ENCODE data around the gene DUS1L.

DUS1L gene

DNA sequence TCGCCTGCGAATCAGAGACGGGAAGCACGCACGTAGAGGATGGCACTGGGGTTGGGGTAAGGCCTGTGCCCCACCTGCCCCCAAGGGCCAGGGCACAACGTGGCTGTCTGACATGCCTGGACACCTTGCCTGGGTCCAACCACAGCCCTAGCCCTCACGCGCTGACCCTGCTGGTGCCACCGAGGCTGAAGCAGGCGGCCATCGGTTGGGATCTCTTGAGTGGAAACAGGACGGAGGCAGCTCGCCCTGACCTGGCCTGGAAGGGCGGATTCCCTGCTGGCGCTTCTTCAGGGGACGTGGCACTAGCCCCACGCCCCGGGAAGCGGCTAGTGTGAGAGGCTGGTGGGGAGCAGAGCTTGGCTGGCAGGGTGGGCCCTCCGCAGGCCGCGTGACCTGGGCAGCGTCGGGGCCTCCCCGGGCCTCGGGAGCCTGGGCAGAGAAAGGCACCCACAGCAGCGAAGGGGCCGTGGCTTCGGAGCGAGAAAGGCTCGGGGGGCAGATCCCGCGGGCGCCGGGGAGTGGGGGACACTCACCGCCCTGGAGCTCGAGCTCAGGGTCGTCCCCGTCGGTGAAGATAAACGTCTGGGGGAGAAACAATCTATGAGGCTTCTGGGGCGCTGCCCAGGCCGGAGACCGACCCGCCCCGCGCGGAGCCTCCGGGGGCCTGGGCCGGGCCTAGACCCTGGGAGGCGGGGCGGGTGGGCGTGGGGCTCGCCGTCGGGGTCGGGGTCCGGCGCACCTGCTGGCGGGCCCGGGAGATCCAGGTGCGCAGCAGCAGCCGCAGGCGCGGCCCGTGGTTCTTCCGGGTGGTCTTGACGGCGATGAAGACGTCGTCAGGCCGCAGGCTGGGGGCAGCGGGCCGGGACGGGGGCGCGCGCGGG lies 14.6 kb downstream of the DUS1L start:
- DNase-seq (ENCODE audit: low read depth in 1 of 2, low spot score in 1 of 2) = no peak
- in situ Hi-C loops (cut with HindIII; ENCODE audit: low pct_unique_long_range_greater_than_20kb, low sequenced_read_pairs) = no loop called here

DNA sequence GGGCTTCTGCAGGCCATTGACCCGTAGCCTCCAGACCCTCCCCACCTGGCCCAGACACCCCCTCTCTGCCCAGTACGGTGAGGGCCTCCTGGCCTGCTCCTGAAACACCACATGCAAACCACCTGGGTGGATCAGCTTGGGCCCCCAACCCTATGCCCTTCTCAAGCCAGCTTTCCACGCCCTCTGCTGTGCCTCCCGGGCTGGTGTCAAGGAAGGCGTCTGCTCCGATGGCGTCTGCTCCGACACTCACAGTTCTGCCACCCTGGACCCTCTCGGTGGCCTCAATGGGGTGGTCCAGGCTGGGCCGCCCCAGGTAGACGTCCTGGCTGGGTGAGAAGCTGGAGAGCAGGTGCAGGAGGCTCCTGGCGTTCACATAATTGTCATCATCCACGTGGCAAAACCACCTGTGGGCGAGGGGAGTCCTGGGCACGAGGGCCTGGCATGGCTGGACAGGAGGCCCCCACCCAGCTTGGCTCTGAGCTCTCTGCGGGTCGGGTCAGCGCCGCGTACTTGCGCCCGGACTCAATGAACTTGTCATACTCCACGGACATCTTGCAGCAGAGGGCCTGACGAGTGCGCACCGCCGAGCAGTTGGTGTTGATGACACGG lies 15.3 kb downstream of the DUS1L start:
- no peak for DNase-seq (ENCODE audit: low read depth in 1 of 2, low spot score in 1 of 2)
- TF ChIP-seq JUND (IDR thresholded peaks at IDR 0.05; ENCODE audit: low read depth) = no peak
- in situ Hi-C loops (cut with HindIII; ENCODE audit: low pct_unique_long_range_greater_than_20kb, low sequenced_read_pairs) = no loop called here

More for the DNA sequence above, 14.6 kb downstream of the DUS1L start:
- no peak for TF ChIP-seq JUND (IDR thresholded peaks at IDR 0.05; ENCODE audit: low read depth)

DNA sequence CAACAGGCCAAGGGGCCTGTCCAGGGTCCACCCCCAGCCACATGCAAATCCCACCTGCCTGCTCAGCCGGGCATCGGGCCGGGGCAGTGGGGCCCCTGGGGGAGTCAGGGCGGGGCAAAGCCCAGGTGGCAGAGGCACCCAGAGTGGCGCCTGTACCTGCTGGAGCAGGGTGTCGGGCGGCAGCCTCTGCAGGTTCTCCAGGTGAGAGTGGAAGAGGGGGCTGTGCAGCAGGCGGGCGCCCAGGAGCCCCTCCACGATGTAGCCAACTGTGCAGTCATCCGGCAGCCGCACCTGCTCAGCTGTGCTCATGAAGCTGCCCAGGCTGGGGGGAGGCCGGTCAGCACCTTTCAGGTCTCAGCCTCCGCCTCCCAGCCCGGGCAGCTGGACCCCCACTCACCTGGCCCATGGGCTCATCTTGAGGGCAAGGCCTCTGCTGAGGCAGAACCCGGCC lies 16.1 kb downstream of the DUS1L start:
- TF ChIP-seq JUND (IDR thresholded peaks at IDR 0.05; ENCODE audit: low read depth) = no peak
- in situ Hi-C loops (cut with HindIII; ENCODE audit: low pct_unique_long_range_greater_than_20kb, low sequenced_read_pairs) = no loop called here

DNA sequence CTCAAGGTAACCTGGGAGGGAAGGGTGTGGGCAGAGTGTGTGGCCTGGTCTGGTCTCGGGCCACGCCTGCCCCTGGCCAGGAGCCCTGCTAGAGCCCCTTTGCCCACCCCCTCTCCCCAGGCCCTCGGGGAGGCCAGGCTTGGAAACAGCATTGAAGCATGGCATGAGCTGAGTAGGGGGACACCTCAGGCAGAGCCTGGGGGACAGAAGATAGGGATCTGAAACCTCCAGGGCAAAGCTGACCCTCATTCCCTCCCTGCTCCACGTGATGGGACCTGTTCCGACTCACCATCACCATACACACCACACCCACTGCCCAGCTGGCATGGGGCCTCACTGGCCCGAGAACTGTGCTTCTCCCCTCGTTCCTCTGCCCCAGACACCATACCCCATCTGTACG lies 16.5 kb downstream of the DUS1L start:
- in situ Hi-C loops (cut with HindIII; ENCODE audit: low pct_unique_long_range_greater_than_20kb, low sequenced_read_pairs) = no loop called here
- no peak for DNase-seq (ENCODE audit: low read depth in 1 of 2, low spot score in 1 of 2)
- TF ChIP-seq JUND (IDR thresholded peaks at IDR 0.05; ENCODE audit: low read depth) = no peak

More for the DNA sequence above, 16.1 kb downstream of the DUS1L start:
- no peak for DNase-seq (ENCODE audit: low read depth in 1 of 2, low spot score in 1 of 2)

DNA sequence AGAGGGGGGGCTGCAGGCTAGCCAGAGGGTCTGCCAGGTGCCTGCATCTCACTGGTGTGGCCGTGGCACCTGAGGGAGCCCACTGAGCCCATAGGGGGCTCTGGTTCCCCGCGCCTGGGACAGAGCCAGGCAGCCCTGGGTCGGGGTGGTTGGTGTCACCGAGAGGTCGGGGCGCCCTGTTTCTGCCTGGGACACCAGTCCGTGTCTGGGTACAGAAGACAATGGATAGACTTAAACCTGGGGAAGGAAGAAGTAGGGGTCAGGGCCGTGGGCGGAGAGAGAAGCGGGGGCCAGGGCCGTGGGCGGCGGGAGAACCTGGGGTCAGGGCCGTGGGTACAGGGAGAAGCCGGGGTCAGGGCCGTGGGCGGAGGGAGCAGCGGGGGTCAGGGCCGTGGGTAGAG lies 17.0 kb downstream of the DUS1L start:
- in situ Hi-C loops (cut with HindIII; ENCODE audit: low pct_unique_long_range_greater_than_20kb, low sequenced_read_pairs) = no loop called here
- TF ChIP-seq JUND (IDR thresholded peaks at IDR 0.05; ENCODE audit: low read depth) = no peak
- no peak for DNase-seq (ENCODE audit: low read depth in 1 of 2, low spot score in 1 of 2)

DNA sequence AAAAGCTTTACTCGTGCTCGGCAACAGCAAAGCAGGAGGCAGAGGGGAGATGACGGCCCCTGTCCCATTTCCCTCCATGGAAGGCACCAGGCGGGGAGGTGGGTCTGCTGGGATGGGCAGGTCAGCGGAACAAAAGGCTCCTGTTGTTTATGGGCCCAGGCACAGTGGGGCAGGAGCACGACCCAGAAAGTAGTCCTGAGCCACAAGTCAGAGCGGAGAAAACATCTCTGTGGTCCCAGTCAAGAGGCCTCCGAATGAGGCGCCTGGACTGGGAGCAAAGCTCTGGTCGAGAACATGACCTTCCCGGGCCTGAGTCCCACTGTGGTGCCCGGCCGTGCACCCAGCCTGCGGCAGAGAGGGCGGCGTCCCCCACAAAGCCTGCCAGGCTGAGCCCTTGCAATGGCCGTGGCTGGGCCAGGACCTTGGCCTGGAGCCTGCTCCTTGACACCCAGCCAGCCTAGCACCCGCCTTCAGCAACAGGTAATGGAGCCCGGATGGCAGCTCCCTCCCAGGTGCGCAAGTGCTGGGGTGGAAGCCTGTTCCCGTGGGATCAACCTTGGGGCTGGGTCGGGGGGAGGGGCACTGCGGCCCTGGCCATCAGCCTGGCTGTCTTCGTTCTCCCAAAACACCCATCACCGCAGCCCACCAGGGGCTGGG lies 17.6 kb downstream of the DUS1L start:
- in situ Hi-C loops (cut with HindIII; ENCODE audit: low pct_unique_long_range_greater_than_20kb, low sequenced_read_pairs) = no loop called here
- no peak for TF ChIP-seq JUND (IDR thresholded peaks at IDR 0.05; ENCODE audit: low read depth)
- DNase-seq (ENCODE audit: low read depth in 1 of 2, low spot score in 1 of 2) = no peak

DNA sequence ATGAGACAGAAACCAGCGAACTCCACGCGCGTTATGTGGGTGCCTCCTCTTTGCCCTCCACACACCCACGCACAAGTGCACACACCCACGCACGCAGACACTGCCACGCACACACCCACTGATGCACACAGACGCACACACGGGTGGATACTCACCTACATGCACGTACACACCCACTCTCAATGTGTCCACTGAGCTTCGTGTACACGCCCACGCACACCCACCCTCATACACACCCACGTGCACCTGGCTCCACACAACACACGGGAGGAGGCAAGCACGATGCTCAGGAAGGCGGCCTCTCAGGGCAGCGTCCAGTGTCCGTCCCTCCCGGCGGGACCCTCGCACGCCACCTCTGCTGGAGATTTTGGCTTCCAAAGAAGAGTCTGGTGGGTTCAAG lies 18.2 kb downstream of the DUS1L start:
- in situ Hi-C loops (cut with HindIII; ENCODE audit: low pct_unique_long_range_greater_than_20kb, low sequenced_read_pairs) = no loop called here
- TF ChIP-seq JUND (IDR thresholded peaks at IDR 0.05; ENCODE audit: low read depth) = no peak

DNA sequence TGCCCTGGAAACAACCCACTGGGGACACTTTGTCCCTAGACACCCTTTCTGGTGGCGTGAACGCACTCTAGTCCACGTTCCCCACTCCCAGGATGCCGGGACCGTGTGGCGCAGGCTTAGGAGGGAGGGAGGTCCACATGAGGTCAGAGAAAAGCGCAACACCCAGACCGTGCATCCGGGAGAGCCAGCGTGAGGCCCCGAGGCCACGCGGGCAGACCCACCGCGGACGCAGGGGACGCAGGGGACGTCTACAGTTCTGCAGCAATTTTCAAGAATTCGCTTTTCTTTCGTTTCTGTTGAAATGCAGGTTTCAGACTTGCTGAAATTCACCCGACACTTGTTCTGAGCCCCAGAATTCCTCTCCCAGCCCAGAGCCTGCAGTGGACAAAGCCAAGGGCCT lies 18.7 kb downstream of the DUS1L start:
- TF ChIP-seq JUND (IDR thresholded peaks at IDR 0.05; ENCODE audit: low read depth) = no peak
- DNase-seq (ENCODE audit: low read depth in 1 of 2, low spot score in 1 of 2) = no peak
- in situ Hi-C loops (cut with HindIII; ENCODE audit: low pct_unique_long_range_greater_than_20kb, low sequenced_read_pairs) = no loop called here

More for the DNA sequence above, 18.2 kb downstream of the DUS1L start:
- no peak for DNase-seq (ENCODE audit: low read depth in 1 of 2, low spot score in 1 of 2)

DNA sequence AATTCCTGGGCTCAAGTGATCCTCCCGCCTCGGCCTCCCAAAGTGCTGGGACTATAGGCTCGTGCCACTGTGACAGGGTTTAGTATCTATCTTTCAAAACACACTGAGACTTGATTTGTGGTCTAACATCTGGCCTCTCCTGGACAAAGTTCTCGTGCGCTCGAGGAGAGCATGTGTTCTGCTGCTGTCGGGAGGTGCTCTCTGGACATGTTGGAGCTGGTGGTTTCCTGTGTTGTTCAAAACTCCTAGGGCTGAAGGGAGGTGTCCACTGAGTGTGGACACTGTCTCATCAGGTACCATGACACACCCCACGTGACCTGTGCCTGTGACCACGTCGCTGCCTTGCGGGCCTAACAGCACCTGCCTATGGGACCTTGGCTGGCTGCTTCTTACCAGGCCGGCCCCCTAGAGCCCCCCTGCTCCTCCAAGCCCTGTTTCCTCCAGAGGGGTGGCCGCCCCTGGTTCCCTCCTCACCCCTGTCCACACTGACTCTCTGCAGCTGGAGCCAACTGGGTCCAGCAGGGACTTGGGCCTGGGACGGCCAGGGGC lies 19.6 kb downstream of the DUS1L start:
- no peak for TF ChIP-seq JUND (IDR thresholded peaks at IDR 0.05; ENCODE audit: low read depth)
- no peak for DNase-seq (ENCODE audit: low read depth in 1 of 2, low spot score in 1 of 2)
- in situ Hi-C loops (cut with HindIII; ENCODE audit: low pct_unique_long_range_greater_than_20kb, low sequenced_read_pairs) = no loop called here

DNA sequence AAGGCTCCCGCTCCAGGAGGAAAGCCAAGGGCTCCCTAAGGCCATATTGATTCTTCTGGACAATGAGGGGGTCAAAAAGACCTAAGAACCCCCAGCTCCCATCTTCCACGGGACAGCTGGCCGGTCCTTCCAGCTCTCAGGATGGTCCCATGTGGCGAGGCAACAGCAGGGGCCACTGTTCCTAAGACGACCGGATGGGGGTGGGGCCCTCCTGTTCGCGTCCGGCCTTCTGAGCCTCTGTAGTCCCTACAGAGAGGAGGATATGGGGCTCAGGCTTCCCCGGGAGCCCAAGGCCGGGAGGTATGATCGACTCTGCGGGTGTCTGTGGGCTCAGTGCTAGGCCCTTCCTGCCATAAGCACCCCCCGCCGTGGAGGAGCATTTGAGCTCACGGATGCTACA lies 22.1 kb downstream of the DUS1L start:
- DNase-seq (ENCODE audit: low read depth in 1 of 2, low spot score in 1 of 2) = no peak
- in situ Hi-C loops (cut with HindIII; ENCODE audit: low pct_unique_long_range_greater_than_20kb, low sequenced_read_pairs) = no loop called here

DNA sequence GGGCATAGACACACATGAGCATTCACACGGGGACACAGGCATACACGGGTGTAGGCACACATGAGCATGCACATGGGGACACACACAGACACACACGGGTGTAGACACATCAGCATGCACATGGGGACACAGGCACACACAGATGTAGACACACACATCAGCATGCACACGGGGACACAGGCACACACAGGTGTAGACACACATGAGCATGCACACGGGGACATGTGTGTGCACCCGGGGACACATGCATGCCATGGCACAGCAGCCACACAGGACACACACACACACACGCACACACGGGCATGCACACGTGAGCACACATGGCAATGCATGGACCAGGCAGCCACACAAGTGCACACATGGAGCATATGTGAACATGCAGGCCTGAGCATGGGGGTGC lies 23.0 kb downstream of the DUS1L start:
- DNase-seq (ENCODE audit: low read depth in 1 of 2, low spot score in 1 of 2) = no peak
- TF ChIP-seq JUND (IDR thresholded peaks at IDR 0.05; ENCODE audit: low read depth) = no peak
- in situ Hi-C loops (cut with HindIII; ENCODE audit: low pct_unique_long_range_greater_than_20kb, low sequenced_read_pairs) = no loop called here

More for the DNA sequence above, 22.1 kb downstream of the DUS1L start:
- no peak for TF ChIP-seq JUND (IDR thresholded peaks at IDR 0.05; ENCODE audit: low read depth)

DNA sequence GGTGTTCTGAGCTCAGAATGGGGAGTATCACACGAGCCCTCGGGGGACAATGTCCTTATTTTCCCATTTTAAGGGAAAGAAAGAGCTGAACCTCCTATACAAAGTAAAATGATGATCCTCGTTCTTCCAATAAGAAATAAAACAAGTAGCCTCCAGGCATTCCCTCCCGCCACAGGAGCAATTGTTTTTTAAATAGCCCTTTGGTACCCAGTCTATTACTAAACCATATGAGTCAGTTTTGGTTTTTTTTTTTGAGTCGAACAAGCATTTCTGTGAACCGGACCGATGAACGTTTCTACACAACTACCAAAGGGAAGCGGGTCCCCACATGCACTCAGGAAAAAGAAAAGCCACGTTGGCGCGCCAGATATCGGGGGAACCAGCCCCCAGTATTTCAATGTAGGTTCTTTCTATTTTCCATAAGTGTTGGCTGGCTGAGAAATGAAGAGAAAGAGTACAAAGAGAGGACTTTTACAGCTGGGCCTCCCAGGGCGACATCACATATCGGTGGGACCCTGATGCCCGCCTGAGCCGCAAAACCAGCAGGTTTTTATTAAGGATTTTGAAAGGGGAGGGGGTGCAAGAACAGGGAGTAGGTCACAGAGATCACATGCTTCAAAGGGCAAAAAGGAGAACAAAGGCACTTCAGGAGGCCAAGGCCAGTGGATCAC lies 24.3 kb downstream of the DUS1L start:
- in situ Hi-C loops (cut with HindIII; ENCODE audit: low pct_unique_long_range_greater_than_20kb, low sequenced_read_pairs) = no loop called here
- no peak for DNase-seq (ENCODE audit: low read depth in 1 of 2, low spot score in 1 of 2)
- TF ChIP-seq JUND (IDR thresholded peaks at IDR 0.05; ENCODE audit: low read depth) = no peak

All from T47D (cell line).